Esophagus muscularis mucosa (tissue), 4 donors: ENCODE measurements around the gene TMEM271. TPM values are rescaled to one million over a fixed set of nuclear protein-coding genes. Genes with fewer than 3 reads are reported as not detected.

Source experiments
- DNase-seq: peaks from one replicate; pipeline ENCODE4 v3.0.0-alpha.2; 2017; ENCODE audit errors: extremely low spot score
- H3K27ac ChIP-seq, 4 donors: fragments of 200-600 bp; sonication (generic); replicated peaks in 1 of 4; 1 replicate in 3 of 4; 2 replicates in 1 of 4; pipeline ENCODE4 v1.5.1; 2016 to 2019; ENCODE audit warnings: mild to moderate bottlenecking in 1 of 4
- H3K27me3 ChIP-seq, 4 donors: fragments of 200-600 bp; sonication (generic); one replicate each; pipeline versions ENCODE4 v1.5.1 to v1.6.0; 2016 to 2019
- H3K36me3 ChIP-seq, 4 donors: fragments of 200-600 bp; sonication (generic); one replicate each; pipeline ENCODE4 v1.5.1; 2016 to 2019
- H3K4me1 ChIP-seq, 4 donors: fragments of 200-600 bp; sonication (generic); one replicate each; pipeline ENCODE4 v1.5.1; 2016 to 2019
- H3K4me3 ChIP-seq, 4 donors: fragments of 200-600 bp; sonication (generic); 1 replicate in 2 of 4; 2 replicates in 2 of 4; pipeline ENCODE4 v1.5.1; 2016 to 2019; ENCODE audit warnings: mild to moderate bottlenecking in 4 of 4, moderate library complexity in 1 of 4
- H3K9me3 ChIP-seq, 4 donors: fragments of 200-600 bp; sonication (generic); 1 replicate in 3 of 4; 2 replicates in 1 of 4; pipeline ENCODE4 v1.5.1; 2016 to 2019
- CTCF ChIP-seq, 3 experiments: fragments of 200-600 bp in 2 of 3; fragments of 450-650 bp in 1 of 3; sonication (generic) in 2 of 3; IDR thresholded peaks; one replicate each; pipeline ENCODE4 v1.5.1; 2017 to 2019; ENCODE audit warnings: antibody characterized with exemption in 3 of 3, mild to moderate bottlenecking in 2 of 3, moderate library complexity in 1 of 3
- EP300 ChIP-seq: sonication (generic); formaldehyde crosslinking; IDR thresholded peaks from one replicate; pipeline ENCODE4 v1.6.1; 2017; ENCODE audit warnings: antibody characterized with exemption
- POLR2A ChIP-seq: fragments of 450-650 bp; IDR thresholded peaks from one replicate; pipeline ENCODE4 v1.6.1; 2017; ENCODE audit warnings: antibody characterized with exemption, moderate library complexity, mild to moderate bottlenecking, low read depth
- POLR2AphosphoS5 ChIP-seq, 2 donors: sonication (generic); formaldehyde crosslinking; IDR thresholded peaks; one replicate each; pipeline ENCODE4 v1.6.1; 2017; ENCODE audit warnings: antibody characterized with exemption in 2 of 2
- WGBS: methylation state at CpG from one replicate; pipeline ENCODE4 v1.1.5; 2018; 5-methylcytosine and 5-hydroxymethylcytosine counted together
- intact Hi-C: fragments of 100-400 bp; cut with DNase I; formaldehyde crosslinking; loops from one replicate; pipeline ENCODE4 v1.15.1; 2023
- total RNA-seq, 4 donors: library from RNA; depleted of rRNA; stranded (reverse); fragments of >200 nt; gene quantifications; one replicate each; pipeline versions ENCODE4 v1.1.0 to v1.2.1, GENCODE V29; 2016

Gene TMEM271
- total RNA-seq, 4 donors from 2014 or later = 0.19 to 0.34 TPM; not detected in 2

- no peak overlapping the region for H3K4me3 ChIP-seq
- intact Hi-C loops = no loop called here
- peaks cover 27 to 58% (median 51%) of the 10 kb centered on the region in 4 donors for H3K36me3 ChIP-seq
- no peak for DNase-seq
- WGBS = 95% methylated on average over 8 of the region's 8 CpGs
- no peaks in the 10 kb centered on the region for H3K9me3 ChIP-seq
- no peak overlapping the region for H3K27ac ChIP-seq
- H3K4me1 ChIP-seq = no peaks in the 10 kb centered on the region
- TF ChIP-seq POLR2A = no peak
- no peak for TF ChIP-seq CTCF (IDR thresholded peaks at IDR 0.05)
- no peak for TF ChIP-seq POLR2AphosphoS5 (IDR thresholded peaks at IDR 0.05)
- TF ChIP-seq EP300 = no peak
- H3K27me3 ChIP-seq = no peaks in the 10 kb centered on the region
These were observed 37.5 kb downstream of the TMEM271 start for GRCh38 chr4:538542-539142.

- intact Hi-C loops = no loop called here
- no peak for TF ChIP-seq CTCF (IDR thresholded peaks at IDR 0.05)
- no peak for TF ChIP-seq EP300
- no peak for TF ChIP-seq POLR2A
- no peak for TF ChIP-seq POLR2AphosphoS5 (IDR thresholded peaks at IDR 0.05)
- Histone ChIP-seq H3K4me3 (no peak overlapping the region), H3K27me3 (no peaks in the 10 kb centered on the region), H3K36me3 (peaks cover 28 to 68% (median 60%) of the 10 kb centered on the region in 4 donors), H3K4me1 (no peaks in the 10 kb centered on the region), H3K27ac (no peak overlapping the region), H3K9me3 (no peaks in the 10 kb centered on the region)
- WGBS = 93% methylated on average over 18 of the region's 21 CpGs
- no peak for DNase-seq
These were observed 38.4 kb downstream of the TMEM271 start for GRCh38 chr4:537436-538264.

- no peak for TF ChIP-seq POLR2AphosphoS5 (IDR thresholded peaks at IDR 0.05)
- TF ChIP-seq EP300 = no peak
- no peak for TF ChIP-seq POLR2A
- no peak for TF ChIP-seq CTCF (IDR thresholded peaks at IDR 0.05)
- Histone ChIP-seq H3K4me3 (no peak overlapping the region), H3K27ac (no peak overlapping the region), H3K4me1 (no peaks in the 10 kb centered on the region), H3K36me3 (peaks cover 39 to 79% (median 71%) of the 10 kb centered on the region in 4 donors), H3K9me3 (no peaks in the 10 kb centered on the region), H3K27me3 (no peaks in the 10 kb centered on the region)
- intact Hi-C loops = no loop called here
- no peak for DNase-seq
- 93% methylated on average over 36 of the region's 36 CpGs for WGBS
These were observed 39.6 kb downstream of the TMEM271 start for GRCh38 chr4:536351-536972.

- TF ChIP-seq CTCF (IDR thresholded peaks at IDR 0.05) (no peak), POLR2A (no peak), EP300 (no peak), POLR2AphosphoS5 (IDR thresholded peaks at IDR 0.05) (no peak)
- H3K36me3 ChIP-seq = peaks cover 43 to 85% (median 77%) of the 10 kb centered on the region in 4 donors
- no peaks in the 10 kb centered on the region for H3K4me1 ChIP-seq
- 95% methylated on average over 18 of the region's 23 CpGs for WGBS
- H3K27me3 ChIP-seq = no peaks in the 10 kb centered on the region
- intact Hi-C loops = no loop called here
- H3K27ac ChIP-seq = no peak overlapping the region
- H3K9me3 ChIP-seq = no peaks in the 10 kb centered on the region
- no peak for DNase-seq
- H3K4me3 ChIP-seq = no peak overlapping the region
These were observed 40.2 kb downstream of the TMEM271 start for GRCh38 chr4:535924-536281.
